ENCODE results near the gene SEC61G.

DNA sequence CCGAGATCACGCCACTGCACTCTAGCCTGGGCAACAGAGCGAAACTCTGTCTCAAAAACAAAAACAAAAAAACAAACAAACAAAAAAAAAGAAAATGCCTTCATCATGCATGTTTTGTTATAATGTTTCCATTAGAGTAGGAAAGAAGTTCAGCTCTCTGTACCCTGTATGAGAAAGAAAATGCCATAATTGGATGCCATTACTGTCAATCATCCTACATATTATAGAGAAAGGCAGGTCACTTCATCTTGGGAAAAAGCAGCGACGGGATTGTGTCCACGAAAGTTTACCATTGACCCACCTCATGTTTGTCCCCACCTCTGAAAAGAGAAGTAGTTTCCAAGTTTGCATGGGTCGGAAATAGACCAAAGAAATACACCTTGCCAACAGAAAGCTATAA is 33.8 kb downstream of the SEC61G start:
- TF ChIP-seq, protein P1, sequence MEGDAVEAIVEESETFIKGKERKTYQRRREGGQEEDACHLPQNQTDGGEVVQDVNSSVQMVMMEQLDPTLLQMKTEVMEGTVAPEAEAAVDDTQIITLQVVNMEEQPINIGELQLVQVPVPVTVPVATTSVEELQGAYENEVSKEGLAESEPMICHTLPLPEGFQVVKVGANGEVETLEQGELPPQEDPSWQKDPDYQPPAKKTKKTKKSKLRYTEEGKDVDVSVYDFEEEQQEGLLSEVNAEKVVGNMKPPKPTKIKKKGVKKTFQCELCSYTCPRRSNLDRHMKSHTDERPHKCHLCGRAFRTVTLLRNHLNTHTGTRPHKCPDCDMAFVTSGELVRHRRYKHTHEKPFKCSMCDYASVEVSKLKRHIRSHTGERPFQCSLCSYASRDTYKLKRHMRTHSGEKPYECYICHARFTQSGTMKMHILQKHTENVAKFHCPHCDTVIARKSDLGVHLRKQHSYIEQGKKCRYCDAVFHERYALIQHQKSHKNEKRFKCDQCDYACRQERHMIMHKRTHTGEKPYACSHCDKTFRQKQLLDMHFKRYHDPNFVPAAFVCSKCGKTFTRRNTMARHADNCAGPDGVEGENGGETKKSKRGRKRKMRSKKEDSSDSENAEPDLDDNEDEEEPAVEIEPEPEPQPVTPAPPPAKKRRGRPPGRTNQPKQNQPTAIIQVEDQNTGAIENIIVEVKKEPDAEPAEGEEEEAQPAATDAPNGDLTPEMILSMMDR (IDR thresholded peaks at IDR 0.05; ENCODE audit: insufficient read depth, low read length): no peak
- no peak for TF ChIP-seq GABPA (IDR thresholded peaks at IDR 0.05; ENCODE audit: low read depth)
- no peak for TF ChIP-seq SPI1 (IDR thresholded peaks at IDR 0.05; ENCODE audit: borderline replicate concordance, low read depth)

Data from HL-60 (cell line).